Measurements from ENCODE around the gene PSMG2.

PSMG2 gene, protein sequence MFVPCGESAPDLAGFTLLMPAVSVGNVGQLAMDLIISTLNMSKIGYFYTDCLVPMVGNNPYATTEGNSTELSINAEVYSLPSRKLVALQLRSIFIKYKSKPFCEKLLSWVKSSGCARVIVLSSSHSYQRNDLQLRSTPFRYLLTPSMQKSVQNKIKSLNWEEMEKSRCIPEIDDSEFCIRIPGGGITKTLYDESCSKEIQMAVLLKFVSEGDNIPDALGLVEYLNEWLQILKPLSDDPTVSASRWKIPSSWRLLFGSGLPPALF
- long read RNA-seq, donor 1, transcript PSMG2-201 (7 exons, 1,686 nt) = major isoform, 43 of 49 reads
- long read RNA-seq, donor 1, partial matches to known transcripts = 0 of 49 reads
- long read RNA-seq, donor 1, other reads (novel, unspliced or antisense) = 5 of 49 reads
- long read RNA-seq, donor 2, transcript PSMG2-201 (7 exons, 1,686 nt) = major isoform, 25 of 34 reads
- long read RNA-seq, donor 2, partial matches to known transcripts = 6 of 34 reads
- long read RNA-seq, donor 2, other reads (novel, unspliced or antisense) = 0 of 34 reads
- long read RNA-seq, donor 3, transcript PSMG2-201 (7 exons, 1,686 nt) = major isoform, 19 of 20 reads
- long read RNA-seq, donor 3, partial matches to known transcripts = 0 of 20 reads
- long read RNA-seq, donor 3, other reads (novel, unspliced or antisense) = 0 of 20 reads
- long read RNA-seq, donor 4, transcript PSMG2-201 (7 exons, 1,686 nt) = major isoform, 38 of 51 reads
- long read RNA-seq, donor 4, partial matches to known transcripts = 5 of 51 reads
- long read RNA-seq, donor 4, other reads (novel, unspliced or antisense) = 0 of 51 reads
- long read RNA-seq, donor 5, transcript PSMG2-201 (7 exons, 1,686 nt) = major isoform, 33 of 35 reads
- long read RNA-seq, donor 5, partial matches to known transcripts = 0 of 35 reads
- long read RNA-seq, donor 5, other reads (novel, unspliced or antisense) = 0 of 35 reads
- long read RNA-seq, donor 6, transcript PSMG2-201 (7 exons, 1,686 nt) = major isoform, 32 of 36 reads
- long read RNA-seq, donor 6, partial matches to known transcripts = 0 of 36 reads
- long read RNA-seq, donor 6, other reads (novel, unspliced or antisense) = 0 of 36 reads
- long read RNA-seq, donor 7 = 0 reads
- long read RNA-seq, donor 8, transcript PSMG2-201 (7 exons, 1,686 nt) = major isoform, 29 of 32 reads
- long read RNA-seq, donor 8, partial matches to known transcripts = 0 of 32 reads
- long read RNA-seq, donor 8, other reads (novel, unspliced or antisense) = 0 of 32 reads

DNA sequence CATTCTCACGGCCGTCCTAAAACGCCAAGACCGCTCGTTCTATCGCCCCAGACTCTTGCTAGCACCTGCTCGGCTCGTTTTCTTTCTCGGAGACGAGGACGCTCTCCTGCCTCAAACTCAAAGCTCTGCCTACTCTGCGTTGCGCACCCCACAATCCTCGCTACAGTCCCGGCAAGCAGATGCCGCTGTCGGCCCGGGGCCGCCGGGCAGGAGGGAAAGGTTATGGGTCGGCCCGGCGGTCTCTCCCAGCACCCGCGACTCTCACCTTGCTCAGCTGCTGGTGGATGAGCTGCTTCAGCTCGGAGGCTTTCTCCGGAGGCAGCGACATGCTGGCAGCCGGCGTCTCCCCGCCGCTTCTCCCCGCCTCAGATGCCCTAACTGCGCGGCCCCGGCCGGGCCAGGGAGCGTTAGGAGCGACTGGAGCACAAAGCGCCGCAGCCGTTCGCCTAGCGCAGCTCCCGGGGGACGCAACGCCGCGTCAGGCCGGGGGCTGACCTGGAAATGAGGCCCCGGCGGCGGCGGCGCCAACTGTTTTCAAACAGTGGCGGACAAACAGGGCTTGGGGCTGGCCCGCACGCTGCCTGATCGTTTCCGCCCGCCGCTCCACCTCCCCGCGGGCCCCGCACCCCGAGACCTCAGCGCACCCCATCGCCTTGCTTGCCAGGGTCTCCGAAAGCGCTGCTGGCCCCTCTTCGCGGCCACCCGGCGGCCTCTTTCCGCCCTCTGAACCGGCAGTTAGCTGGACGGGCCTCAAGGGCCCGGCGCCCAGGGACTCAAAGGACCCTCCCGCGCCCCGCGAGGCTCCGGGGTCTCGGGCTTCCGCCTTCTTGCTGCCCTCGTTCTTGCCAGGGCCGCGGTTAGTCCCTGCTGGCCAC lies at the start of gene PSMG2, which contains the start of gene CEP76:
Gene PSMG2, plus strand, starts transcription at position 822 of the 875 bp plus-strand sequence. CDS start 66 bp downstream, outside the sequence.
Gene CEP76, minus strand, starts transcription at position 503 of the 875 bp plus-strand sequence. Its CDS starts 175 bp downstream, at position 328.
- DNase-seq = peak; percentile 100

DNA sequence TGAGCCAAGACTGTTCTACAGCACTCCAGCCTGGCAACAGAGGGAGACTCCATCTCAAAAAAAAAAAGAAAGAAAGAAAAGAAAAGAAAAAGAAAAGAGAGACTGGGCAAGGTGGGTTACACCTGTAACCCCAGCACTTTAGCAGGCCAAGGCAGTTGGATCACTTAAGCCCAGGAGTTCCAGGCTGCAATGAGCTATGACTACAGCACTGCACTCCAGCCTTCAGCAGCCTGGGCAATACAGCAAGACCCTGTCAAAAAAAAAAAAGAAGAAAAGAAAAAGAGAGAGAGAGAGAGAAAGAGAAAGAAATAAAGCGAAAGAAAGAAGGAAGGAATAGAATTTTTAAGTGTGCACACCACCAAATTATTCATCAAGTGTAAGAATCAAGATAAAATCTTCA lies 47.9 kb upstream of the PSMG2 start:
- DNase-seq = no peak

DNA sequence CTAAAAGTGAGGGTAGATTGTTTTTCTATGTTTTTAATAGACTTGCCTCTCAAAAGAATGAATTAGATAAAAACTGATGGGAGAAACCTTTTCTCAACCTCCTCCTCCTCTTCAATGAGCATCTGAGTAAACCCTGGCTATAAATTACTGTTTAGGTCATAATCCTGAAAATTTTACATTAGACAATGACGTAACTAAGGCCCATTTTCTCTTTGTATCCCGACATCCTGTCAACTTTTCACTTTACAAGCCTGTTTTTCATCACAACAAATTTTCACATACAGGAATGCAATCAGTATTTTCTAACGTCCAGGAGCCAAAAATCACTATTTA lies 46.3 kb upstream of the PSMG2 start:
- no peak for DNase-seq

DNA sequence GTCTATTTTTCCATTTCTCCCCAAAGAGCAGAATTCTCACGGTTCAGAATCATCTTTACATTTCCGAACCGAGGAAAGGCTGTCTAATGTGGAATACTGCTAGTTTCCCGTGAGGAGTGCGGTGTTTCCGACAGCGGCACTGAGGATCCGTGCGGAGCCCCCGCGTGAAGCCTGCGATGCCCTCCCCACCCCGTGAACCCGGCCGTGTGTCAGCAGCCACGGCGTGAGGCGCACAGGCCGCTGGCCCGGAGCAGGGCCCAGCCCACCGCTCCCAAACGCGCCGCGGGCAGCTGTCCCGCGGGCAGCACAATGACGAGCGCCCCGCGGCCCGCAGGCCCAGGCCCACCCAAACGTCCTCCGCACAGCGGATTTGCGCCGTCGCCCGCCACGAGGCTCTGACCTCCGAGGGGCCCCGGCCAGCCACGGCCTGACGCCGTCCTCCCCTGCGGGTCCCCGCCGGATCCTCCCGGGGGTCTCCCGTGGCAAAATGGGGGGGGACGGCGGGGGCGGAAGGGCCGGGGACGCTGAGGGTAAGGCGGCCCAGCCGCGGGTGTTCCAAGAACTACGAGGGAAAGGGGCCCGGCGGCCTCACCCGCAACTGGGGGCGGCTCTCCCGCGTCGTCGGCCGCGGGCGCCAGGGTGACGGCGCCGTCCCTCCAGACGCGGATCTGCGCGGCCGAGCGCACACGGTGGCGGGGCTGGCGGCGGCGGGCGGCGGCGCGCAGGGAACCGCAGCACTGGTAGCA lies 45.7 kb upstream of the PSMG2 start:
- DNase-seq = peak; percentile 83

DNA sequence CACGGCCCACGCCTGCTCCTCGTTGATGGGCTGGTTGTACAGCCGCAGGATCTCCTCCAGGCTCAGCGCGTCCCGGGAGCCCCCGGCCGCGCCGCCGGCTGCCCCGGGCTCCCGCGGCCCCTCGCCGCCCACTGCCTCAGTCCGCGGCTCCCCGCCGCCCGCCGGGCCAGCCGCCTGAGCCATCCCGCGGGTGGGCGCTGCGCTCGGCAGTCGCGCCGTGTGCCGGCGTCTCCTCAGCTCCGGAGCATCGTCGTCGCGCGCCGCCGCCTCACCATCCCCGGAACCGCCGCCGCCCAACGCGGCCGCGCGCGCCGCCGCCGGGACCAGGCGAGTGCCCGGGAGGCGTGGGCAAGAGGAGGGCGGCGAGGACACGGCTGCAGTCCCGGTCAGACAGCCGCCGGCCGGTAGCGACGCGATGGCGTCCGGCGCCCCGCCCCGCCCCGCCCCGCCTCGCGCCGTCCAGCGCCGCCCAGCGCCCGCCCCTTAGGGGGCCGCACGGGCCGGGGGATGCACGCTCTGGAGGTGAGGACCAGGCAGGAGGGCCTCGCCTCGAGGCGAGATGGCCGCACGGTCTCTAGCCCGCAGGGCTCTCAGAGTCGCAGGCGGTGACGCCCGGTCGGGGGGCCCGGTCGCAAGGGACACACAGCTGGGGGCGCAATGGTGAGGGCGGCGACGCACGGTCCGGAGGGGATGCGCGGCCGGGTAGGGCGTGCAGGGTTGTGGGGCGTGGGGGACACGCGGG lies 45.0 kb upstream of the PSMG2 start, which contains the start of gene SPIRE1:
Gene SPIRE1, minus strand, starts transcription at position 424 of the 742 bp plus-strand sequence. Its CDS starts 241 bp downstream, at position 183.
- DNase-seq = peak; percentile 81

DNA sequence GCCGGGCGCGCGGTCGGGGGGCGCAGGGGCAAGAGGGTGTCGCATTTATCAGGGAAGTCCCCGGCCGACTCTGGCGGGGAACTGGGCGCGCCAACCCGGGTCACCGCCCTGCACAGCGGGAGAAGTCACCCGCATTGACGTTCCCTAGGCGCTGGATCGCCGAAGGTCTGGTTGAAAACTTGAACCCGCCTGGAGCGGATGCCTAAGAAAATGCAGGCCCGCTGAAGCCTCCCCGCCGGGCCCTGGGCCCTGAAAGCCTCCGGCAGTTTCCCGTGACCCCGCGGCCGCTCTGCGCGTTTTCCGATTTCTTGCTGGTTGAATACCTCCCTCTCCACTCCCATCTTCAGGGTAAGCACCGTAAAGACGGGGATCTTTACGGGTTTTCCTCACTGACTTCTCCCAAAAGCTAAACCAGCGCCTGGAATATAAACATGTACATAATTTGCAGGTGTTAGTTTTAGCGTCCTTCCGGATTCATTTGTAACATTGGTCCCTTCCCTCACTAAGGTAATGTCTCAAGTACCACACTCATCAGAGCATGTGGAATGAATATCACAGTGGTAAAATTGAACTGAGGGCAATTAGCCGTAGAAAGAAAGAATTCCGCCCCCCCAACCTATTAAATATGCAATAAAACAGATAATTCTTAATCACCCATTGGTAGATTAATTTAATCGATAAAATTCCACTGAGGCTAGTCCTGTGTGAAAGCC lies 44.3 kb upstream of the PSMG2 start:
- DNase-seq = peak; percentile 69

DNA sequence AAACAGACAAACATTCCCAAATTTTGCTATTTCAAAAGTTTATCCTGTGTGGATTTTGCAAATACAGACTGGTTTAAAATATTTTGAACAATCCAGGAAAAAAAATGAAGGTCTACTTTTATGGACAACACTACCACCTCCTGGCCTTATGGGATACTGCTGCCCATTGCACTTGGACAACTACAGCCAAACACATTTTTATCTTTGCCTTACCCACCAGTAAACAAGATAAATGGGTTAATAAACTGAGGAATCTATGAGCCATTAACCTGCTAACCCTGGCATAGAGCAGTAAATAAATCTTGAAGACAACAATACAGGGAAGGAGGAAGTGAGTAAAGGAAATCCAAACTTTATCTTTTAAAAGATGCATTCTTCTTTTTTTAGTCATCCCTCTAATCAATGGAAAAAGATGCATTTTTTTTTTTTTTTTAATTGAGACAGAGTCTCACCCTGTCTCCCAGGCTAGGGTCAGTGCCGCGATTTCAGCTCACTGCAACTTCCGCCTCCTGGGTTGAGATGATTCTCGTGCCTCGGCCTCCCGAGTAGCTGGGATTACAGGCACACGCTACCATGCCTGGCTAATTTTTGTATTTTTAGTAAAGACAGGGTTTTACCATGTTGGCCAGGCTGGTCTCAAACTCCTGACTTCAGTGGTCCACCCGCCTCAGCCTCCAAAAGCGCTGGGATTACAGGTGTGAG lies 42.8 kb upstream of the PSMG2 start:
- peak; percentile 38 for DNase-seq

DNA sequence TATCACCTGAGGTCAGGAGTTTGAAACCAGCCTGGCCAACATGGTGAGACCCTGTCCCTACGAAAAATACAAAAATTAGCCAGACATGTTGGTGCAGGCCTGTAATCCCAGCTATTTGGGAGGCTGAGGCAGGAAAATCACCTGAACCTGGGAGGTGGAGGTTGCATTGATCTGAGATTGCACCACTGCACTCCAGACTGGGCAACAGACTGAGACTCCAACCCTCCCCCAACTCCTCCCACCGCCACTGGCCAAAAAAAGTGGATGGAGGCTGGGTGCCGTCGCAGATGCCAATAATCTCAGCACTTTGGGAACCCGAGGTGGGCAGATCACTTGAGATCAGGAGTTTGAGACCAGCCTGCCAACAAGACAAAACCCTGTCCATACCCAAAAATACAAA lies 34.8 kb upstream of the PSMG2 start:
- DNase-seq = no peak

DNA sequence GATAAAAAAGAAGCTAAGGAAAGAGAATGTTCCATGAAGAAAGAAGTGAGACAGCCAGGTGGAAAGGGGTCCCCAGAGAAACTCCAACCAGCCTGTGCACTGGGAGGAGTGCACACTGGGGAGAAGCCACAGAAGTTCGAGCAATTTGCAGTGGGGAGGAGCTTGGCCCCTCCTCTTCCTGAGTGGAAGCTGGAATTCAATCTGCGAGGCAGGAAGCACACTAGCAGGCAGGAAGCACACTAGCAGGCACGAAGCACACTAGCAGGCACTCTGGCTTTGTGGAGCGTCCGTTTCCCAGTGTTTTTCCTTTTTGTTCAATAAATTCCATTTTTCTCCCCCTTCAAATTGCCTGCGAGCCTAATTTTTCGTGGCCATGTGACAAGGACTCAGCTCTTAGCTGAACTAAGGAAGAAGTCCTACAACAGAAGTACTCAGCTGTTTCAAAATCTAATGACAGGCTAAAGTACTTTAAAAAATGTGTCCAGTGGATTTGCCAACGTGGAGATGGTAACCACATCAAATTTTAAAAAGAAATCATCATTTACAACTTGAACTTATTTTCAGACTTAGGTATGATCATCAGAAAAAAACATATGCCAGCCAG lies 23.6 kb upstream of the PSMG2 start:
- peak; percentile 30 for DNase-seq

DNA sequence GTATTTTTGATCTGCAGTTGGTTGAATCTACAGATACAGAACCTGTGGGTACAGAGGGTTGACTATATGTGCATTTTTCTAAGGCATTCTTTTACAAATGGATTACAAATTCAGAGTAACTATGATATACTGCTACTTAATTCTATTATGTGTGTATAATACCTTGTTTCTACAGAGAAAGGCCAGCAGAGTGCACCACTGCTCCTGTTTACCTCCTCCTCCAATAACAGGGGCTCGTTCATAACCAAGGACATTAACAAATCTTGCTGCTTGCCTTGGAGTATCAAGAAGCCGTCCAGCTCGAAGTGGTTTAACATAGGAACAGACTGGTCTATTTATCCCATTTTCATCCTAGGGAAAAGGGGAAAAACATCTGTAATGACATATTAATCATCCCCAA lies 16.7 kb upstream of the PSMG2 start:
- no peak for DNase-seq

DNA sequence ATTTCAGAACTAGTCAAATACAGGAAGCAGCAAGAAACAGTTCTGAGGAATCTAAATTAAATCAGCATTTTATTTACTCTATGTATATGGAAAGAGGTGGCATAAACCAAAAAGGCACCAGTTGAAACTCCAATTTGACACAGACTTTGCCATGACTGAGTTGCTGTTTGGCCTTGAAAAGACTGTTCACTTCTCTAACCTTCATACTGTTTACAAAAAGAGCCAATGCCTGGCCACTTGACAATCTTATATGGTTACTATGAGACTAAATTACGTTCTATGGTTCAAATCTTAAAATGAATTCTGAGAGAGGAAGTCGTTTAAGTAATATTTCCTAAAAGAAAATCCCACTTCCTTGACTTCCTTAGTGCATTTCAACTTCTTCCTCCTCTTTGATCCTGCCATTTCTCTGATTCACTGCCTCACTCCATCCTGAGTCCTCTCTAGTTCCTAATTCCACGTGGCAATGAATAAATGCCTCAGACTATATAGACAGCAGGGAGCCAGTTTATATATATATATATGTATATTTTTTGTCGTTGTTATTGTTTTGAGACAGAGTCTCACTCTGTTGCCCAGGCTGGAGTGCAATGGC lies 13.5 kb upstream of the PSMG2 start:
- DNase-seq = no peak

DNA sequence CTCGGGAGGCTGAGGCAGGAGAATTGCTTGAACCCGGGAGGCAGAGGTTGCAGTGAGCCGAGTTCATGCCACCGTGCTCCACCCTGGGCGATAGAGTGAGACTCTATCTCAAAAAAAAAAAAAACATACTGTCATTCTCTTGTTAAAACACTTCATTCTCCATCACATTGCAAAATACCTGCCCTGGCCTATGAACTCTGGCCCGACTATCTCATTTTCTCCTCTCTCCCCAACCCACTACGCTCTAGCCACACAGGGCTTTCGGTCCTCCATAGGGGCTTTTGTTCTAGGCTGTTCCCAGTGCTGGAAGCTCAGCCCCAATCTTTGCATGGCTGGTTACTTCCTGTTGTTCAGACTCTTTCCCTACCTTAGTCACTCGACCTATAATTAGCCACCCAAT lies 10.6 kb upstream of the PSMG2 start:
- DNase-seq = no peak

DNA sequence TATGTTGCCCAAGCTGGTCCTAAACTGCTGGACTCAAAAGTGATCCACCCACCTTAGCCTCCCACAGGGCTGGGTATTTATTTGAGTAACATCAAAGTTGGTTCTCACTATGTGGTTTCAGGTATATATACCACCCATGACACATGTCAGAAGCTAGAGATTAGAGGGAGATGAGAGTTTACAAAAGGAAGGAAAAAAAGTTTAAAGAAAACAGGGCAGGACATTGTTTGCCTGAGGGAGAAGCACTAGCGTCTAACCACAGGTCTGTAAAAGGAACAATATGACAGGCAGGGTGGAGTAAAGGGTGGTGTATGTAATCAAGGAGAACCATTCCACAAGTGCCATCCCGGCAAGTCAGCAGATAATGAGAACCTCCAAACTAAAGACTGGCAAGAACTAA lies 8.8 kb upstream of the PSMG2 start:
- no peak for DNase-seq

DNA sequence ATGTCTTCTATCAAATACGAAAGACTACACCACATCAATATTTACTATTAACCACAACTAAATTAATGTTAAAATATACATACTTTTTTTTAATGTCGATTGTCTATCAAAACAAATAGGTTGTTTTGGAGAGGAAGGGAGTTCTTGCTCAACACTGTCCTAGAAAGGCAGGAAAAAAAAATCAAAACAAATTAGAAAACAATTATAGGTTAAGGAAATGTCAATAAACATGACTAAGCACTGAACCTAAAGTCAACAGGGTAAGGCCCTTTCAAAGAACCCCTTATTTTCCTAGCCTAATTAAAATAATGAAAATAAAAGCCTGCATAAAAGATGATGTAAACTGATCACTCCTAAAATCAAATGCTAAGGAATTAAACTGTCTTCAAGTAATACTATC lies 3.1 kb upstream of the PSMG2 start:
- DNase-seq = no peak

DNA sequence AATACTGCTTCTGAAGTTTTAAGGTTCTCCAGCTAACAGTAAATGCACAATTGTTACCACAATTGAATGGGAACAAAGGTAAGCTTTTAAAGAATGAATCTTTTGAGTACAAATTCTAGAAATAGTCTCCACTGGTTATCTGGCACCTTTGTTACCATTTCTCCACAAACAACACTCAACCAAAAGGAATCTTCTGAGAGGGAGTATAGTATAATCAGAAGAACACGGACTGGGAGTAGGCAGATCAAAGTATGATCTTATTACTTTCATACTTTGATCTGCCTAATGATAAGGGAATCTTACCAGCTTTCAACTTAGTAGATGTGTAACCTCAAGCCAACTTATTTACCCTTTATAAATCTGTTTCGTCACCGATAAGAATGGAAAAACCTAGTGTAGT lies 1.7 kb upstream of the PSMG2 start:
- no peak for DNase-seq

DNA sequence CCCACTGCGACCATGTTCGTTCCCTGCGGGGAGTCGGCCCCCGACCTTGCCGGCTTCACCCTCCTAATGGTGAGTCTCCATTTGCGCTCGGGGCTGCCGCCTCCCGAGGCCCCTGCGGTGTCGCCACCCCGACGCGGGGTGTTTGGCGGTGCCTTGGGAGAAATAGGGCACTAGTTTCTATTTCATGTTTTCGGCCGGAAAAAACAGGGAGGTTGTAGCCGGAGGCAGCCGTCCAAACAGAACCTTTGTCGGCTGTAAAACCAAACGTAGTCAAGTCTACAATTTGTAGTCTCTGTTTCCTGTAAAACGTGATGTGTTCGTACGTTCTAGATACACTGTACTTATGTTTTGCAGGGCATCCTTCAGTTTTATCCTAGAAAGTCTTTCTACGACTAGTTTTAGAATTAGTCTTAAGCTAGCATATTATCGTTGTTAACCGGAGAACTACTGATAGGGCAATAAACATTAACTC lies 290 bp downstream of the PSMG2 start:
- no peak for DNase-seq

DNA sequence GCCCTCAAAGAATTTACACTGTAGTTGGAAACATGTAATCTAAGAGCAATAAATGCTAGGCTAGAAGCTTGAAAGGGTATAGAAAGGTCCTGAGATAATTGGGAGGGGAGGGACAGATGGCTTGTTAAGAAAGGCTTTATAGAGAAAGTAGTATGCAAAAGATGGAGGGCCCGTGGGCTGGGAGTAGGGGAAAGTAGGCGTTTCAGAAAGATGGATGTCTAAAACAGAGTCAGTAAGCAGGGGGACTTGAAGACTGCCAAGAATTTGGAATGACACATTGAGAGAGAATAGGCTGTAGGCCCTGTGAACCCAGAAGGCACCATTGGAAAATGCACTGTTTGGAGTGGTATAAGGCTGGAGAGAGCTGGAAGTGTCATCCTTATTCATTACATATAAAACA lies 822 bp downstream of the PSMG2 start:
- peak; percentile 5 for DNase-seq

DNA sequence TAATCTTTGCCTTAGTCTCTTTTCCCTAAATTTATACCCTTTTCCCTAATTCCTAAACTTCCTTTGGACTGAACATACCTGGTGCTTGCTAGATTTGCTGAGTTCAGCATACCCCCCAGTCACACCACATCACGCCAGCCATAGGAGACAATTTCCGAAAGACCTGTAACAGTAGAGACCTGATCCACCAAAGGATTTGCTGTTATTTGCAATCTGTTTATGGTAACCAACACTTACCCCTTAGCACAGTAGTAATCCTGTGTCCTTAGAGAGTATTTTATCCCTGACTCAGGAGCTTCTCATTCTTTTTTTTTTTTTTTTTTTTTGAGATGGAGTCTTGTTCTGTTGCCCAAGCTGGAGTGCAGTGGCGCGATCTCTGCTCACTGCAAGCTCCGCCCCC lies 8.6 kb downstream of the PSMG2 start:
- DNase-seq = no peak

All from right kidney (tissue), 9 donors.